ENCODE data around the gene CD164L2. TPM values are rescaled to one million over a fixed set of nuclear protein-coding genes. Genes with fewer than 3 reads are reported as not detected.
A peak's percentile ranks its signal among the peaks of the same experiment; 100 is the strongest.

Gene CD164L2
- total RNA-seq, 4 donors from 2014 or later = not detected

GRCh38 chr1:27393641-27394281 is 10.6 kb upstream of the CD164L2 start:
- in situ Hi-C loops (cut with MboI; ENCODE audit: low pct_ligation_motif_present in 1 of 4, low pct_unique_long_range_greater_than_20kb in 1 of 4, low sequenced_read_pairs in 3 of 4) = loop anchor here (5.0 to 10.0 kb wide), 2 partner anchors 91 to 211 kb away; partner anchors contain the start of gene AHDC1 (in 1 of the 4)

GRCh38 chr1:27392778-27393635 is 9.9 kb upstream of the CD164L2 start:
- H3K27ac ChIP-seq = peak overlapping the region; percentile 29 to 74 (median 60)
- 41 to 93% methylated on average over 8 to 30 of the region's 30 CpGs for WGBS, 2 donors (ENCODE audit: low coverage in 1 of 2)
- no peak for DNase-seq

More at GRCh38 chr1:27393641-27394281, 10.6 kb upstream of the CD164L2 start:
- peaks cover 16 to 29% (median 18%) of the 10 kb centered on the region in 4 donors for H3K4me1 ChIP-seq
- WGBS, 2 donors (ENCODE audit: low coverage in 1 of 2) = 80% methylated on average over 3 of the region's 18 CpGs; no CpG with 5 or more reads in 1 of the 2 donors
- peaks cover 7% of the 10 kb centered on the region for H3K27me3 ChIP-seq
- H3K4me3 ChIP-seq = no peak overlapping the region
- H3K9me3 ChIP-seq = no peaks in the 10 kb centered on the region
- no peaks in the 10 kb centered on the region for H3K36me3 ChIP-seq
- intact Hi-C loops (cut with DNase I; ENCODE audit: low total_unique reads) = loop anchor here (2.0 to 5.0 kb wide), 2 partner anchors 37 to 91 kb away; no protein-coding TSS in a partner anchor
- TF ChIP-seq CTCF (IDR thresholded peaks at IDR 0.05) (no peak), POLR2AphosphoS5 (IDR thresholded peaks at IDR 0.05) (no peak), POLR2A (IDR thresholded peaks at IDR 0.05) (no peak), EP300 (IDR thresholded peaks at IDR 0.05; ENCODE audit: low read depth) (no peak)
- no peak overlapping the region for H3K27ac ChIP-seq
- DNase-seq = no peak

GRCh38 chr1:27392096-27392777 is 9.1 kb upstream of the CD164L2 start, which contains the start of gene GPR3:
Gene GPR3, plus strand, starts transcription at chr1:27392622. Its CDS starts 1,177 bp downstream, at chr1:27393799.
- peaks cover 16 to 23% (median 18%) of the 10 kb centered on the region in 4 donors for H3K4me1 ChIP-seq
- WGBS, 2 donors (ENCODE audit: low coverage in 1 of 2) = 3% methylated on average over 8 to 45 of the region's 69 CpGs
- in situ Hi-C loops (cut with MboI; ENCODE audit: low pct_ligation_motif_present in 1 of 4, low pct_unique_long_range_greater_than_20kb in 1 of 4, low sequenced_read_pairs in 3 of 4) = loop anchor here (5.0 to 10.0 kb wide), 2 partner anchors 90 to 213 kb away; partner anchors contain the start of gene AHDC1 (in 1 of the 4)
- TF ChIP-seq CTCF (IDR thresholded peaks at IDR 0.05) (peak; percentile 39 to 64 (median 55)), EP300 (IDR thresholded peaks at IDR 0.05; ENCODE audit: low read depth) (no peak), POLR2AphosphoS5 (IDR thresholded peaks at IDR 0.05) (peak; percentile 26 to 49 (median 45)), POLR2A (IDR thresholded peaks at IDR 0.05) (no peak)
- peak within 1 kb of the TSS; percentile 35 to 55 (median 46) for H3K4me3 ChIP-seq
- intact Hi-C loops (cut with DNase I; ENCODE audit: low total_unique reads) = loop anchor here (5.0 kb wide), 1 partner anchor 90 kb away; no protein-coding TSS in a partner anchor
- no peaks in the 10 kb centered on the region for H3K9me3 ChIP-seq
- DNase-seq = peak; percentile 93
- H3K36me3 ChIP-seq = no peaks in the 10 kb centered on the region
- H3K27ac ChIP-seq = peak within 1 kb of the TSS; percentile 29 to 74 (median 60)
- H3K27me3 ChIP-seq = peaks cover 7% of the 10 kb centered on the region

More at GRCh38 chr1:27392778-27393635, 9.9 kb upstream of the CD164L2 start:
- H3K4me1 ChIP-seq = peaks cover 16 to 23% (median 18%) of the 10 kb centered on the region in 4 donors
- peaks cover 7% of the 10 kb centered on the region for H3K27me3 ChIP-seq
- H3K9me3 ChIP-seq = no peaks in the 10 kb centered on the region
- in situ Hi-C loops (cut with MboI; ENCODE audit: low pct_ligation_motif_present in 1 of 4, low pct_unique_long_range_greater_than_20kb in 1 of 4, low sequenced_read_pairs in 3 of 4) (loop anchor here (5.0 to 10.0 kb wide), 2 partner anchors 91 to 212 kb away; partner anchors contain the start of gene AHDC1 (in 1 of the 4)), intact Hi-C loops (cut with DNase I; ENCODE audit: low total_unique reads) (loop anchor here (5.0 kb wide), 1 partner anchor 91 kb away; no protein-coding TSS in a partner anchor)
- TF ChIP-seq EP300 (IDR thresholded peaks at IDR 0.05; ENCODE audit: low read depth) = no peak
- peak in 1 of 5 experiments; percentile 14 for TF ChIP-seq CTCF (IDR thresholded peaks at IDR 0.05)
- H3K36me3 ChIP-seq = no peaks in the 10 kb centered on the region
- H3K4me3 ChIP-seq = peak overlapping the region; percentile 35 to 55 (median 46)

Measured in transverse colon (tissue), 4 donors.